Activated naive CD4-positive, alpha-beta T cell (primary cell): ENCODE measurements around the gene WNT5B.

Experiments used
- DNase-seq, 4 experiments: peaks; one replicate each; lab custom pipeline; 2025; lab: John Stamatoyannopoulos, UW

WNT5B gene

GRCh38 chr12:1628666-1629337 is at the start of gene WNT5B:
Gene WNT5B (plus strand): TSS chr12:1629231. CDS start chr12:1631355, 2,124 bp downstream.
- no peak for DNase-seq

GRCh38 chr12:1579651-1580435 is 49.2 kb upstream of the WNT5B start:
- DNase-seq = no peak

GRCh38 chr12:1580526-1580925 is 48.5 kb upstream of the WNT5B start:
- DNase-seq = no peak

DNA sequence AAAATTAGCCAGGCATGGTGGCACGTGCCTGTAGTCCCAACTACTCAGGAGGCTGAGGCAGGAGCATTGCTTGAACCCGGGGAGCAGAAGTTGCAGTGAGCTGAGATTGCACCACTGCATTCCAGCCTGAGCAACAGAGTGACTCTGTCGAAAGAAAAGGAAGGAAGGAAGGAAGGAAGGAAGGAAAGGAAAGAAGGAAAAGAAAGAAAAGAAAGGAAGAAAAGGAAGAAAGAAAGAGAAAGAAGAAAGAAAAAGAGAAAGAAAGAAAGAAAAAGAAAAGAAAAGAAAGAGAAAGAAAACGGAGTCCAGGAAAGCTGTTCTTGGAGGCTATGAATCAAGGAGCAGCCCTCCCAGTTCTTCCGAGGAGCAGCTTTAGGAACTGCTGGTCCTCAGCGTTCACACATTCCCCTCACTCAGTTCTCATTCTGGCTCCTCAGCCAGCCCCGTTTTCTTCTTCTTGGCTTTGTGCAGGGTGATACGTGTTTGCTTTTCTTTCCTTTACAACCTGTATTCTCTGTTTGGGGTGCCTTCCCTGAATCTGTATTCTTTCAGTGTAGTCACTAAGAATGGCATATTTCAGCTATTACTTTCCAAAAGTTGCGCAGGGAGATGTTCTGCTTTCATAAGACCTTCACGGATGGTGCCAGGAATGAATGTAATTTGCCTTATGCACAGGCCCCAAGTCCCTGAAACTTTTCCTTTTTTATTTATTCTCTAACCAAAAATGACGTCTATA is 46.9 kb upstream of the WNT5B start:
- DNase-seq = no peak

DNA sequence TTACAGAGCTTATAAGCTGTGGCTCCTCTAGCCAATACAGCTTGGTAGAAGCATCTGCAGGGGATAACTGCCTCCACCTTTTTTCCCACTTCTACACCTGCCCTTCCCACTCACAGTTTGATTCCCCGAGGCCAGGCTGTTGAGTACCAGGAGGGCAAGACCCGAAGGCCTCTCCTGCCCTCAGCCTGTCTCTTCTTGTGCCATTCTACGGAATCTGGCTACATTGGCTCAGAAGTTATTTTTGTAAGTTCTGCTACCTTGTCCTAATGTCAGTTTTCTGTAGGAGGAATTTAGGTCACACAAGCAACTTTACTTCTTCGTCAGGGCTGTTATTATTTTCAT is 46.4 kb upstream of the WNT5B start:
- DNase-seq = no peak

DNA sequence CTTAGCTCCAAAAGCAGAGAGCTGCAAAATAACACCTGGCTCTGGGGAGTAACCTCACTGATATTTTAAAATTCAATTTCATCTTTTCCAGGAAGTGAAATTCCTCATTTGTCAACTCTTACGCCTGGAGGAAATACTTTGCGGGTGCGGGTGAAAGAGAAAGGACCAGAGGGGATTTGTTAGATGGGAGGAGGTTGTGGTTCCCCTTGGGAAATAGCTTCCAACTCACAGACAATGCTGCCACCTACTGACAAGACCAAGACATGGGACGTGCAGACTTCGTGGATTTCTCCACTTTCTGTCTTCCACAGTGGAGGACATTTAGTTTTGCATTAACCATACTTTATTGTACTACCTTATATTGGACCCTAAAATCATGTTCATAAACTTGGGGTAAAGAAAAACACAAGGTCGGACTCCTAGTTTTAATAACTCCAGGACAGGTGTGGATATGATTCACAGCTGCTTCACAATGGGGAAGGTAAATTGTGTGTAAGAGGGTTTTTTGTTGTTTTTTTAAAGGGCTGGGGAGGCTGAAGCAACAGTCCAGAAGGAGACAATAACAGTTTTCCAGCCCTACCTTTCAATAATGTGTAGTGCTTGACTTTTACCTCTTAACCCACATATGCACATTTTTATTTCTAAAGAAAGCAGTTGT is 45.5 kb upstream of the WNT5B start:
- peak in 2 of 4 experiments; percentile 16 to 24 for DNase-seq

- no peak for DNase-seq
These were observed 44.7 kb upstream of the WNT5B start for GRCh38 chr12:1584326-1584725.

- DNase-seq = no peak
These were observed 41.0 kb upstream of the WNT5B start for GRCh38 chr12:1587927-1588574.

DNA sequence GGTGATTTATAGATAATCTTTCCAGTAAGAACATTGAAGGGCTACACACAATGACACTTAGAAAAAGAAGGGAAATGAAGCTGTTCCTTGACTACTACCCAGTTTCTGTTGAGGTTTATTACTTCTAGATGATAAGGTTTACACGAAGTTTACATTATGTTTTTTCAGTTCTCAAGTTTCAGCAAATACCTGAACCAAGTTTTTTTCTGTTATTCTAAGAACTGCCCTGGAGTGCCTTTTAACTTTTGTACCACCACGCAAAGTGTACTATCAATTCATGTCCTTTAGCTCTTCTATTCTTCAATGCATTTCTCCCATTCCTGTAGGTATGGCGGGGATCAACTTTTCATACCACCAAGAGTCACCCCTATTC is 40.5 kb upstream of the WNT5B start:
- DNase-seq = no peak

GRCh38 chr12:1590221-1590979 is 38.6 kb upstream of the WNT5B start:
- no peak for DNase-seq

DNA sequence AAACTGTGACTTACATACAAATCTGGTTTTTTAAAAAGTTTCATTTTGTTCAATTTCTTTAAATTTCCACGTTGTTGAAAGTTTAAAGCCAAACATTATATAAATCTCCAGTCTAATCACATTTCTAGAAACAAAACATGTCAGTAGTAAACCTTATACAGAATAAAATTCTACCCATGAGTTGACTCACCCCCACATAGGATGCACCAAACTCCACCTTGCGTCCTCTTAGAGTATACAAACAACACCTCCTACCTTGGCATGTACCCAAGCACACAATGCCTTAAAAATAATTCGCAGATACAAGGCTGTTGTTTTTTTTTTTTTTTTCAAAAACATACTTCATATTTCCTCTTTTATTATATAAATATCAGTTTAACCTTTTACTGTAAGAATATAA is 38.0 kb upstream of the WNT5B start:
- DNase-seq = peak in 1 of 4 experiments; percentile 2

DNA sequence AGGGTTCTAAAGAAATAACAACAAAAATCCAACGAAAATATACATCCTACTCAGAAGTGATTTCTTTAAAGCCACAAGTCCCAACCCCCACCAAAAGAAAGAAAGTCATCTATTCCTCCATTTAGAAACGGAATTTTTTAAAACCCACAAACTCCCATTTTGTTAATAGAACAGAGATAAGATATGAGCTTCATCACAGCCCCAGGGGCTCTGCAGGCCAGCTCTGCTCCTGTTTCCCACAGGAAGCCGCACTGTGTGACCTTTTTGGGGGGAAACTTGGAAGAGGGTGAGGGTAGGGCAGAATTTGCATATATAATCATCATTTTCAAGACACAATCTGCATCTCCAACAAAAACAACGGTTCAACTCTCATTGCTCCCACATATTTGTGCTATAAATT is 37.5 kb upstream of the WNT5B start:
- DNase-seq = no peak

- peak in 2 of 4 experiments; percentile 21 to 37 for DNase-seq
These were observed 36.4 kb upstream of the WNT5B start for GRCh38 chr12:1592444-1593173.

DNA sequence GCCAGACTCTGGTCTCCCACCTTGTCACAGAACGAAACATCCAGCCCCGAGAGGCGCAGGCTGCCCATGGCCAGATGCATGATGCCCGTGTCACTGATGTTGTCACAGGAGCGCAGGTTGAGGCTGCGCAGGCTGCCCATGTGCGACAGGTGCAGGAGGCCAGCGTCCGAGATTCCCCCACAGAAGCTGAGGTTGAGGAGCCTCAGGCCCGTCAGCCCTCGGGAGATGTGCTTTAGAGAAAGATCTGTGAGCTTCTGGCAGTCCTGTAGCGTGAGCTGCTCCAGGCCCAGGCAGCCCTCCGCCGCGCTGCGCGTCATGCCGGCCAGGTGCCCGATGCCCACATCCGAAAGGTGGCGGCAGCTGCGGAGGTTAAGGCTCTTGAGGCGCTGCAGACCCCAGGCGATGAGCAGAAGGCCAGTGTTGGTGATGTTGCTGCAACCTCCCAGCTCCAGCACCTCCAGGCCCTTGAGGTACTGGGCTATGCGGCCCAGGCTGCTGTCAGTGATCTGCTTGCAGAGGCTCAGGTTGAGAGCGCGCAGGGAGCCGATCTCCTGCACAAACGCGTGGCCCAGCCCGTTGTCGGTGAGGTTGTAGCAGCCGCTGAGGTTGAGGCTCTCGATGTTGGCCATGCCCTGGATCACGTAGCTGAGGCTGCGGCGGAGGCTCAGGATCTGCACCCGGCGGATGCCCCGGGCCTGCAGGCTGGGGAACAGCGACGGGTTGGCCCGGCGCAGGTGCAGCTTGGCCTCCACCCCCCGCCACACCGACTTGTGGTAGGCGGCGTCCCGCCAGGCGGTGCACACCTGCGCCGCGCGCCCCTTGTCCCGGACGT is 35.6 kb upstream of the WNT5B start:
- peak in 2 of 4 experiments; percentile 40 to 52 for DNase-seq

GRCh38 chr12:1594006-1594260 is 35.1 kb upstream of the WNT5B start:
- DNase-seq = no peak

DNA sequence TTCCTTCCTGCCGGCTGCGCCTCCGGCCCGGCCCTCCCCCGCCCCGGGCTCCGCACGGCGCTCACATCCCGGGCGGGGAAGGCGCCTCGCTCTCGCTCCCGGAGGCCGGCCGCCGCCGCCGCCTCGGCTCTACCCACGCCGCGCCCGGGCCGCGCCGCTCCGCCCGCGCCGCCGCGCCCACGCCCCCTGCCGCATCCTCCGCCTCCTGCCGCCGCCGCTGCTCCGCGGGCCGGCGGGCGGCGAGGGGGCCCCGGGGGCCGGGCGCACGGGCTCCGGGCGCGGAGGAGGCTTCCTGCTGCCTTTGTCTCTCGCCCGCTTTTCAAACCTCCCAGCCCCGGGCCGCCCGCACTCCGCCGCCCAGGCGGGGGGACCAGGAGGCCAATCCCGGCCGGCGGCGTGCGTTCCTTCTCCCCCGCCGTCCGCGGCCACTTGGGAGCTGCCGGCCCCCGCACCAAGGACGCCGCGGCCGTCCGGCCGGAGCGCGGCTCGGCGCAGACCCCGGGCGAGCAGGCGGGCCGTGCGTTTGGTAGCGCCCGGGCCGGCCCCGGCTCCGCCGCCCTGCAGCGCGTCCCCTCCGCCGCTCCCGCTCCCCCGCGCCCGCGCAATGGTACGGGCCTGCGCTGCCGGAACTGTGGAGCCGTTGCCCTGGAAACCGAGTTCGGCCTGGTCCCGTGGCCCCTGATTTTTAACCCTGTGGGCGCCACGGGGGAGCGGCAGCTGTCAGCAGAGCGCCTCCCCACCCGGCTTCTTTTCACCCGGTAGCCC is 34.6 kb upstream of the WNT5B start, which contains the start of gene FBXL14:
TSS of gene FBXL14 (minus strand) at position 321 of the 765 bp plus-strand sequence. CDS start 515 bp downstream, outside the sequence.
- DNase-seq = peak; percentile 50 to 88 (median 71)

DNA sequence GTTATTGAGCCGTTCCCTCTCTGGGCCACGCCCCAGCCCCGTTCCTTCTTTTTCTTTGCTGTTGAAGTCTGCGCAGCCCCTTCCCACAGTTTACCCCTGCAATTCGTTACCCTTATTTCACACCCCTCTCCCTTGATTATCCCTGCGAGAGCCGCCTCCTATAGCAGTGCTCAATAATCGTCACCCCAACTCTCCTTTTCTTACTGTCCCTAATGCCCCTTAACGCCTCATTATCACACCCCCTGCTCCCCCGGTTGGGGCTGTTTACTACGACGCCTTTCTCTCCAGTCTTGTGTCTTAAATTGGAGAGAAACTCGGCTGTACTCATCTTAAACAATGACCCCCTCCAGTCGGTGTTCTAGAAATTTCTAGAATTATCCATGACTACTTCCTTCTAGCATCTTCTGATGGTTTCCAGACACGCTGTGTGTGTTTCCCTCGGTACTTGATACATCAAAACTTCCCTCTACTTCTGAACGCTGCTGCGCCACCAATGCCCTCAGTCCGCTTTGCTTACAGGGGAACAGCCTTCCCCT is 33.9 kb upstream of the WNT5B start:
- DNase-seq = no peak

DNA sequence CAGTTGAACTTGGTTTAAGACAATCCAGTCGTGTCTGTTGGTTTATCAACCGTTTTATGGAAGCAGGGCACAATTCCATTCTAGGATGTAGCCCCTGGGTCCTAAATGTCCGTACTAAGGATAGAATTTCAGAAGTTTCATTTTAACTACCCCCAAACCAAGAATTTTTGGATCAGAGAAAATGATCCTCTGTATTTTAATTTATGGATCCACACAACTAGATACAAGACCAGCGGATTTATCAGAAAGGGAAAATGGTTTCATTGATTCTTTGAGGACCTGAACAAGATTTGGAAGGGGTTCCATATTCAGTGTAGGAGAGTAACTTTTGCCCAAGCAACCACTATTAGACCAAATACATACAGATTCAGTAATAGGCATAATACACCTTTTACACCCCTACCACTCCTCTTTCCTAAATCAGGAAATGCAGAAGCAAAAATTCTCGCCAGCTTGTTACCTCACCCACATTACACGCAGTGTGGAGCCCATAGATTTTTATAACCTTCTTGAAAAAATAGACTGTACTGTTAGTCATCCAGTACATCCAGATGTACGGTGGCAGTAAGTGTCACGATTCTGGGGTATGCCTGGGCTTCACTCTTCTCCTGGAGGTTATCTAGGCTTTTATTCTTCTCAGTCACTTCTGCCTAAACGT is 33.2 kb upstream of the WNT5B start:
- DNase-seq = no peak
